HCT116 (cell line): ENCODE results near the gene HOXB7. TPM values are rescaled to one million over a fixed set of nuclear protein-coding genes. Genes with fewer than 3 reads are reported as not detected.

ENCODE experiments used
- ATAC-seq: fragments of 200-7000 bp; cut with Tn5 transposase; 2 replicates; pipeline ENCODE4 v1.9.1; 2020; ENCODE audit warnings: mild to moderate bottlenecking, moderate library complexity
- BruUV-seq: library from RNA; stranded (reverse); fragments of 400-500 nt; replicated peaks from 2 replicates; lab custom pipeline; 2021; lab: Mats Ljungman, UMichigan
- CTCF ChIA-PET: fragments of 300-600 bp; sonication (Branson Sonifier 250); formaldehyde crosslinking; loops from one replicate; lab custom pipeline; 2021; ENCODE audit warnings: antibody characterized with exemption; lab: Charles Lee
- POLR2A ChIA-PET: fragments of 300-600, 350-600 bp; sonication (Branson Sonifier 250); formaldehyde crosslinking; loops from one replicate; lab custom pipeline; 2021; ENCODE audit warnings: antibody characterized with exemption; lab: Charles Lee
- RAD21 ChIA-PET, 2 experiments: fragments of 300-600 bp; sonication (Branson Sonifier 250); formaldehyde crosslinking; loops; one replicate each; lab custom pipeline; 2023; ENCODE audit warnings: low total read pairs in 2 of 2; ENCODE audit not compliant: uncharacterized antibody in 2 of 2, unreplicated experiment in 2 of 2, low non-redundant PET in 1 of 2; lab: Charles Lee
- DNase-seq: peaks from one replicate; pipeline ENCODE4 v3.0.0-alpha.2; 2010; ENCODE audit warnings: low read depth, low spot score
- H2AFZ ChIP-seq: fragments of 200-600 bp; shearing (Covaris generic), sonication (generic); 2 replicates; pipeline ENCODE4 v1.6.1; 2017; ENCODE audit warnings: low read depth, mixed run types, mixed read lengths, antibody characterized with exemption, low read length; ENCODE audit not compliant: poor library complexity, severe bottlenecking
- H3K27ac ChIP-seq: 2 replicates; pipeline ENCODE4 v1.5.1; 2012; ENCODE audit warnings: low read depth, low read length
- H3K27me3 ChIP-seq: fragments of 200-600 bp; sonication (generic); 2 replicates; pipeline ENCODE4 v1.6.1; 2016; ENCODE audit warnings: mixed run types, low read length, mixed read lengths; ENCODE audit not compliant: insufficient read depth
- H3K36me3 ChIP-seq, 2 experiments: fragments of 200-500 bp in 1 of 2; fragments of 200-600 bp in 1 of 2; sonication (Bioruptor generic) in 1 of 2; sonication (generic) in 1 of 2; 2 replicates each; pipeline versions ENCODE4 v1.5.1 to v1.6.1; 2014 to 2016; ENCODE audit warnings: low read length in 2 of 2, inconsistent platforms in 1 of 2, mixed read lengths in 1 of 2, mixed run types in 1 of 2; ENCODE audit not compliant: insufficient read depth in 2 of 2, control insufficient read depth in 1 of 2
- H3K4me1 ChIP-seq, 2 experiments: fragments of 200-600 bp in 1 of 2; sonication (generic) in 1 of 2; 2 replicates each; pipeline versions ENCODE4 v1.5.1 to v1.6.1; 2012 to 2017; ENCODE audit warnings: low read length in 2 of 2, inconsistent platforms in 1 of 2, mild to moderate bottlenecking in 1 of 2, mixed read lengths in 1 of 2, mixed run types in 1 of 2, moderate library complexity in 1 of 2; ENCODE audit not compliant: insufficient read depth in 2 of 2, control insufficient read depth in 1 of 2
- H3K4me2 ChIP-seq: fragments of 200-600 bp; sonication (generic); 2 replicates; pipeline ENCODE4 v1.6.1; 2017; ENCODE audit warnings: mixed run types, low read length, mixed read lengths
- H3K4me3 ChIP-seq, 2 experiments: fragments of 200-600 bp in 1 of 2; sonication (generic) in 1 of 2; replicated peaks in 1 of 2; 2 replicates each; pipeline ENCODE4 v1.5.1; 2011 to 2016; ENCODE audit warnings: low read length in 2 of 2, control low read depth in 1 of 2, low read depth in 1 of 2, mild to moderate bottlenecking in 1 of 2, mixed read lengths in 1 of 2, mixed run types in 1 of 2
- H3K79me2 ChIP-seq: fragments of 200-600 bp; sonication (generic); 2 replicates; pipeline ENCODE4 v1.6.1; 2017; ENCODE audit warnings: mild to moderate bottlenecking, mixed run types, low read length, moderate library complexity, mixed read lengths; ENCODE audit not compliant: insufficient read depth
- H3K9ac ChIP-seq: fragments of 200-600 bp; sonication (generic); 2 replicates; pipeline ENCODE4 v1.6.1; 2016; ENCODE audit warnings: low read length, mixed read lengths
- H3K9me2 ChIP-seq: fragments of 200-600 bp; sonication (generic), shearing (Covaris generic); 2 replicates; pipeline ENCODE4 v1.6.1; 2017; ENCODE audit warnings: mixed run types, mild to moderate bottlenecking, moderate library complexity; ENCODE audit not compliant: insufficient read depth
- H3K9me3 ChIP-seq, 2 experiments: fragments of 200-500 bp in 1 of 2; fragments of 200-600 bp in 1 of 2; sonication (Bioruptor generic) in 1 of 2; sonication (generic) in 1 of 2; 2 replicates each; pipeline ENCODE4 v1.6.1; 2014 to 2017; ENCODE audit warnings: low read length in 2 of 2, mixed read lengths in 2 of 2, inconsistent platforms in 1 of 2, low read depth in 1 of 2, mild to moderate bottlenecking in 1 of 2, mixed run types in 1 of 2, moderate library complexity in 1 of 2; ENCODE audit not compliant: control insufficient read depth in 1 of 2, insufficient read depth in 1 of 2
- H4K20me1 ChIP-seq: fragments of 200-600 bp; sonication (generic), shearing (Covaris generic); 2 replicates; pipeline ENCODE4 v1.6.1; 2017; ENCODE audit warnings: mixed run types, mild to moderate bottlenecking, moderate library complexity; ENCODE audit not compliant: insufficient read depth
- CTCF ChIP-seq, 3 experiments: fragments of 200-600 bp in 1 of 3; sonication (generic) in 1 of 3; IDR thresholded peaks in 2 of 3; conservative IDR thresholded peaks in 1 of 3; 2 replicates each; pipeline ENCODE4 v1.5.1; 2012 to 2017; ENCODE audit warnings: low read depth in 2 of 3, low read length in 2 of 3, antibody characterized with exemption in 1 of 3, borderline replicate concordance in 1 of 3, control low read depth in 1 of 3, mild to moderate bottlenecking in 1 of 3, mixed read lengths in 1 of 3, mixed run types in 1 of 3, moderate library complexity in 1 of 3; ENCODE audit not compliant: insufficient read depth in 1 of 3
- FOSL1 ChIP-seq: IDR thresholded peaks from 2 replicates; pipeline ENCODE4 v1.6.1; 2012; ENCODE audit warnings: low read depth
- RAD21 ChIP-seq: IDR thresholded peaks from 2 replicates; pipeline ENCODE4 v1.6.1; 2012; ENCODE audit warnings: low read depth, mild to moderate bottlenecking
- intact Hi-C: fragments of 100-400 bp; cut with micrococcal nuclease; formaldehyde crosslinking; loops from 2 replicates; pipeline ENCODE4 v1.10.0; 2022
- total RNA-seq: library from RNA; stranded (reverse); gene quantifications from one replicate; pipeline ENCODE4 v1.2.1, GENCODE V29; 2021; ENCODE audit not compliant: unreplicated experiment

Gene HOXB7
- total RNA-seq, 1 experiment from 2014 or later: 33.6 TPM

GRCh38 chr17:48583708-48584222 lies 27.1 kb downstream of the HOXB7 start:
- no TSS peak for BruUV-seq
- CTCF ChIA-PET: interaction anchor here (0.5 to 1.6 kb wide), 3 partner anchors 232 to 505 kb away, joined by 3 to 10 read pairs (median 4); no protein-coding TSS in a partner anchor

More at GRCh38 chr17:48583708-48584222, 27.1 kb downstream of the HOXB7 start:
- intact Hi-C loops: no loop called here
- POLR2A ChIA-PET: no interaction called here
- Histone ChIP-seq H3K4me2 (peak overlapping the region; percentile 98), H4K20me1 (no peaks in the 10 kb centered on the region), H2AFZ (no peak overlapping the region), H3K27me3 (no peaks in the 10 kb centered on the region), H3K4me1 (peaks cover 27 to 73% of the 10 kb centered on the region in 2 experiments), H3K79me2 (peaks cover 84% of the 10 kb centered on the region), H3K9me2 (no peaks in the 10 kb centered on the region), H3K9ac (peak overlapping the region; percentile 63), H3K36me3 (no peaks in the 10 kb centered on the region), H3K4me3 (no peak overlapping the region; a peak in 1 of 4 replicates), H3K9me3 (no peaks in the 10 kb centered on the region), H3K27ac (peak overlapping the region; percentile 91)
- ATAC-seq (no peak), DNase-seq (no peak)
- RAD21 ChIA-PET: interaction anchor here in 1 of 2 experiments (1.1 kb wide), 1 partner anchor 324 kb away, joined by 3 read pairs; no protein-coding TSS in a partner anchor
- TF ChIP-seq CTCF (IDR thresholded peaks at IDR 0.05 in 2 of 3, conservative IDR thresholded peaks at IDR 0.05 in 1 of 3; ENCODE audit: borderline replicate concordance in 1 of 3, insufficient read depth in 1 of 3, low read depth in 2 of 3, low read length in 2 of 3) (no peak), RAD21 (no peak), FOSL1 (no peak)
